Hepatocyte (in vitro differentiated cells): Measurements from ENCODE around the gene TANGO2. TPM values are rescaled to one million over a fixed set of nuclear protein-coding genes. Genes with fewer than 3 reads are reported as not detected.

Experiments
- DNase-seq: peaks from one replicate; pipeline ENCODE4 v3.0.0-alpha.2; 2016; ENCODE audit warnings: low spot score
- H2AFZ ChIP-seq: fragments of 200-600 bp; sonication (generic); 2 replicates; pipeline ENCODE4 v1.6.0; 2016; ENCODE audit warnings: antibody characterized with exemption, mild to moderate bottlenecking
- H3K27ac ChIP-seq: fragments of 200-600 bp; sonication (generic); 2 replicates; pipeline ENCODE4 v1.5.1; 2016; ENCODE audit warnings: mild to moderate bottlenecking
- H3K27me3 ChIP-seq: fragments of 200-600 bp; sonication (generic); 2 replicates; pipeline ENCODE4 v1.6.1; 2016
- H3K36me3 ChIP-seq: fragments of 200-600 bp; sonication (generic); replicated peaks from 2 replicates; pipeline ENCODE4 v1.5.1; 2016; ENCODE audit warnings: low read depth; ENCODE audit not compliant: insufficient read depth
- H3K4me1 ChIP-seq: fragments of 200-600 bp; sonication (generic); 2 replicates; pipeline ENCODE4 v1.5.1; 2016; ENCODE audit warnings: mild to moderate bottlenecking, moderate library complexity; ENCODE audit not compliant: insufficient read depth
- H3K4me2 ChIP-seq: fragments of 200-600 bp; sonication (generic); 2 replicates; pipeline ENCODE4 v1.6.0; 2016
- H3K4me3 ChIP-seq: fragments of 200-600 bp; sonication (generic); 2 replicates; pipeline ENCODE4 v1.5.1; 2016; ENCODE audit warnings: mild to moderate bottlenecking
- H3K79me2 ChIP-seq: fragments of 200-600 bp; sonication (generic); 2 replicates; pipeline ENCODE4 v1.6.0; 2017; ENCODE audit warnings: mild to moderate bottlenecking
- H3K9me2 ChIP-seq: fragments of 200-600 bp; sonication (generic); replicated peaks from 2 replicates; pipeline ENCODE4 v1.6.0; 2017; ENCODE audit warnings: mild to moderate bottlenecking; ENCODE audit not compliant: insufficient read depth
- H3K9me3 ChIP-seq: fragments of 200-600 bp; sonication (generic); 2 replicates; pipeline ENCODE4 v1.5.1; 2016; ENCODE audit warnings: low read depth, mild to moderate bottlenecking
- H4K20me1 ChIP-seq: fragments of 200-600 bp; sonication (generic); 2 replicates; pipeline ENCODE4 v1.6.0; 2016; ENCODE audit warnings: mild to moderate bottlenecking; ENCODE audit not compliant: insufficient read depth, poor library complexity, severe bottlenecking
- CTCF ChIP-seq: fragments of 200-600 bp; sonication (generic); IDR thresholded peaks from 2 replicates; pipeline ENCODE4 v1.5.1; 2016; ENCODE audit warnings: antibody characterized with exemption, mild to moderate bottlenecking; ENCODE audit not compliant: poor library complexity
- EZH2 ChIP-seq: fragments of 200-600 bp; sonication (generic); IDR thresholded peaks from 2 replicates; pipeline ENCODE4 v1.6.1; 2016; ENCODE audit warnings: antibody characterized with exemption, mild to moderate bottlenecking, borderline replicate concordance
- EZH2phosphoT487 ChIP-seq: fragments of 200-600 bp; sonication (generic); IDR thresholded peaks from one replicate; pipeline ENCODE4 v1.6.1; 2018; ENCODE audit warnings: antibody characterized with exemption, mild to moderate bottlenecking, low read depth, moderate library complexity; ENCODE audit not compliant: unreplicated experiment, severe bottlenecking
- WGBS: methylation state at CpG from one replicate; pipeline ENCODE4 v1.1.6; 2016; ENCODE audit warnings: low lambda C conversion rate; ENCODE audit errors: missing lambda C conversion rate; 5-methylcytosine and 5-hydroxymethylcytosine counted together
- polyA plus RNA-seq: library from polyadenylated mRNA; unstranded; fragments of >200 nt; fragmentation: Nextera tagmentation; extraction: Ambion mirVana; gene quantifications from 2 replicates; pipeline ENCODE4 v1.2.1, GENCODE V29; 2016
- total RNA-seq: library from RNA; depleted of rRNA; stranded (reverse); fragments of >200 nt; gene quantifications from 2 replicates; pipeline ENCODE4 v1.2.3, GENCODE V29; 2014

Gene TANGO2
- total and polyA plus RNA-seq, 2 experiments from 2014 or later, result 20.8 to 21.4 TPM

GRCh38 chr22:20024650-20025397 lies 3.9 kb downstream of the TANGO2 start:
- H3K79me2 ChIP-seq, result peaks cover 21% of the 10 kb centered on the region
- peaks cover 8% of the 10 kb centered on the region for H4K20me1 ChIP-seq
- no peak for TF ChIP-seq EZH2
- TF ChIP-seq CTCF, result no peak
- TF ChIP-seq EZH2phosphoT487, result no peak
- H3K4me1 ChIP-seq, result peaks cover 10% of the 10 kb centered on the region
- no peak for DNase-seq
- no peaks in the 10 kb centered on the region for H3K9me3 ChIP-seq
- H2AFZ ChIP-seq, result no peak overlapping the region
- H3K4me2 ChIP-seq, result no peak overlapping the region
- no peaks in the 10 kb centered on the region for H3K9me2 ChIP-seq
- no peaks in the 10 kb centered on the region for H3K36me3 ChIP-seq
- 92% methylated on average over 15 of the region's 15 CpGs for WGBS
- H3K27me3 ChIP-seq, result no peaks in the 10 kb centered on the region
- H3K27ac ChIP-seq, result no peak overlapping the region
- no peak overlapping the region for H3K4me3 ChIP-seq

GRCh38 chr22:20025401-20026203 lies 4.7 kb downstream of the TANGO2 start:
- DNase-seq, result no peak
- Histone ChIP-seq H3K4me3 (no peak overlapping the region), H3K9me3 (no peaks in the 10 kb centered on the region), H3K79me2 (peaks cover 21% of the 10 kb centered on the region), H3K9me2 (no peaks in the 10 kb centered on the region), H4K20me1 (peaks cover 8% of the 10 kb centered on the region), H3K4me2 (no peak overlapping the region), H3K4me1 (peaks cover 10% of the 10 kb centered on the region), H3K36me3 (no peaks in the 10 kb centered on the region), H3K27ac (no peak overlapping the region), H2AFZ (no peak overlapping the region), H3K27me3 (no peaks in the 10 kb centered on the region)
- TF ChIP-seq CTCF (no peak), EZH2 (no peak), EZH2phosphoT487 (no peak)
- WGBS, result 97% methylated on average over 13 of the region's 13 CpGs

DNA sequence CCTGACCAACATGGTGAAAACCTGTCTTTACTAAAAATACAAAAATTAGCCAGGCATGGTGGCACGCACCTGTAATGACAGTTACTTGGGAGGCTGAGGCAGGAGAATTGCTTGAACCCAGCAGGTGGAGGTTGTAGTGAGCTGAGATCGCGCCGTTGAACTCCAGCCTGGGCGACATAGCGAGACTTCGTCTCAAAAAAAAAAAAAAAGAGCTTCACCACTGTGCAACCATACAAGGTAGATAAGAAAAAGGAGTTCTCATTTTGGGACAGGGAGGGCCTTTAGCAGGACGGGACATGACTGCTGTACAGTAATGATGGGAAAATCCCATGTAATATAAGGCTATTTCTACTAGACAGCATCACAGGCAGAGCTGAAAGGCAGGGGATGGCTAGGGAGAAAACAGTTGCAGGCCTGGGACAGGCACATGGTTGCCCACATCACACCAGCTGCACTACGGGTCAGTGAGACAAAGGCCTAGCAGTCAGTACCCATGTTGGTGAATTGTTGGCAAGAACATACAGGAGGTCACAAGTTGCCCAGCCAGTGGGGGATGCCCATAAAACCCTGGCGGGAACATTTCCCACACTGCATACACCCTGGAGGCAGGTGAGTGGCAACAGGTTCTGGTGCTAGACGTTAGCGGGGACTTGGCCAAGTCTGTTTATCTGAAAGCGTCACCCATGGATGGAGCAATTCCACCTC lies 5.4 kb downstream of the TANGO2 start:
- H3K79me2 ChIP-seq, result peaks cover 19% of the 10 kb centered on the region
- no peaks in the 10 kb centered on the region for H3K27me3 ChIP-seq
- H2AFZ ChIP-seq, result no peak overlapping the region
- no peaks in the 10 kb centered on the region for H3K9me3 ChIP-seq
- peaks cover 8% of the 10 kb centered on the region for H4K20me1 ChIP-seq
- no peak overlapping the region for H3K4me3 ChIP-seq
- H3K4me1 ChIP-seq, result peaks cover 10% of the 10 kb centered on the region
- 98% methylated on average over 13 of the region's 13 CpGs for WGBS
- TF ChIP-seq EZH2 (no peak), EZH2phosphoT487 (no peak), CTCF (no peak)
- DNase-seq, result no peak
- no peaks in the 10 kb centered on the region for H3K36me3 ChIP-seq
- no peak overlapping the region for H3K27ac ChIP-seq
- no peaks in the 10 kb centered on the region for H3K9me2 ChIP-seq
- H3K4me2 ChIP-seq, result no peak overlapping the region
